Urinary bladder (tissue), 4 donors: ENCODE data around the gene STK39. TPM values are rescaled to one million over a fixed set of nuclear protein-coding genes. Genes with fewer than 3 reads are reported as not detected.

ENCODE experiments used
- DNase-seq: peaks from one replicate; pipeline ENCODE4 v3.0.0-alpha.2; 2015; ENCODE audit errors: extremely low spot score
- H3K27ac ChIP-seq: one replicate; pipeline ENCODE4 v1.5.1; 2013; ENCODE audit warnings: low read depth, mild to moderate bottlenecking, moderate library complexity
- H3K36me3 ChIP-seq: one replicate; pipeline ENCODE4 v1.6.1; 2013; ENCODE audit warnings: mild to moderate bottlenecking, moderate library complexity; ENCODE audit not compliant: insufficient read depth
- H3K4me1 ChIP-seq: one replicate; pipeline ENCODE4 v1.6.1; 2013; ENCODE audit warnings: mild to moderate bottlenecking, moderate library complexity; ENCODE audit not compliant: insufficient read depth
- H3K4me3 ChIP-seq: one replicate; pipeline ENCODE4 v1.5.1; 2013; ENCODE audit warnings: low read depth, low read length
- WGBS: extraction: QIAGEN DNeasy Blood & Tissue Kit; methylation state at CpG from one replicate; pipeline ENCODE4 v1.1.7; 2013; 5-methylcytosine and 5-hydroxymethylcytosine counted together
- polyA plus RNA-seq: library from polyadenylated mRNA; stranded (reverse); fragments of 200-250 nt; gene quantifications from one replicate; pipeline ENCODE4 v1.2.3, GENCODE V29; 2013
- total RNA-seq: library from RNA; depleted of rRNA; stranded (reverse); fragments of >200 nt; gene quantifications from one replicate; pipeline ENCODE4 v1.2.3, GENCODE V29; 2014
- donor health status: healthy with polysubstance abuse.
- donor health status: healthy.

The STK39 gene
- total and polyA plus RNA-seq, 2 donors: 17.5 to 37.7 TPM

- peaks cover 3% of the 10 kb centered on the region for H3K4me1 ChIP-seq
- 92% methylated on average over 5 of the region's 5 CpGs for WGBS
- DNase-seq: no peak
- H3K27ac ChIP-seq: no peak overlapping the region
- H3K4me3 ChIP-seq: no peak overlapping the region
- H3K36me3 ChIP-seq: no peaks in the 10 kb centered on the region
Observed at GRCh38 chr2:168233726-168234406, 13.5 kb downstream of the STK39 start.

- H3K4me1 ChIP-seq: peaks cover 3% of the 10 kb centered on the region
- 72% methylated on average over 2 of the region's 2 CpGs for WGBS
- H3K4me3 ChIP-seq: no peak overlapping the region
- DNase-seq: no peak
- H3K36me3 ChIP-seq: no peaks in the 10 kb centered on the region
- no peak overlapping the region for H3K27ac ChIP-seq
Observed at GRCh38 chr2:168233166-168233565, 14.2 kb downstream of the STK39 start.

GRCh38 chr2:168231609-168232241, 15.7 kb downstream of the STK39 start:
- no peak for DNase-seq
- H3K4me3 ChIP-seq: no peak overlapping the region
- no peaks in the 10 kb centered on the region for H3K4me1 ChIP-seq
- H3K36me3 ChIP-seq: no peaks in the 10 kb centered on the region
- WGBS: 92% methylated on average over 7 of the region's 7 CpGs
- H3K27ac ChIP-seq: no peak overlapping the region

- H3K4me1 ChIP-seq: no peaks in the 10 kb centered on the region
- DNase-seq: no peak
- 98% methylated on average over 5 of the region's 5 CpGs for whole genome bisulfite sequencing
- H3K27ac ChIP-seq: no peak overlapping the region
- no peak overlapping the region for H3K4me3 ChIP-seq
- no peaks in the 10 kb centered on the region for H3K36me3 ChIP-seq
Observed at GRCh38 chr2:168230389-168230788, 17.0 kb downstream of the STK39 start.

- H3K4me1 ChIP-seq: no peaks in the 10 kb centered on the region
- H3K4me3 ChIP-seq: no peak overlapping the region
- DNase-seq: no peak
- 94% methylated on average over 2 of the region's 2 CpGs for WGBS
- no peaks in the 10 kb centered on the region for H3K36me3 ChIP-seq
- H3K27ac ChIP-seq: no peak overlapping the region
Observed at GRCh38 chr2:168224346-168224745, 23.0 kb downstream of the STK39 start.

- Histone ChIP-seq H3K4me3 (no peak overlapping the region), H3K4me1 (peaks cover 2% of the 10 kb centered on the region), H3K36me3 (no peaks in the 10 kb centered on the region), H3K27ac (no peak overlapping the region)
- WGBS: 81% methylated on average over 3 of the region's 3 CpGs
- no peak for DNase-seq
Observed at GRCh38 chr2:168222088-168222487, 25.3 kb downstream of the STK39 start.

- H3K36me3 ChIP-seq: no peaks in the 10 kb centered on the region
- no peak for DNase-seq
- whole genome bisulfite sequencing: 89% methylated on average over 11 of the region's 11 CpGs
- no peak overlapping the region for H3K4me3 ChIP-seq
- peaks cover 2% of the 10 kb centered on the region for H3K4me1 ChIP-seq
- H3K27ac ChIP-seq: no peak overlapping the region
Observed at GRCh38 chr2:168220965-168221819, 26.2 kb downstream of the STK39 start.

GRCh38 chr2:168217920-168218319, 29.5 kb downstream of the STK39 start:
- 32% methylated on average over 2 of the region's 2 CpGs for WGBS
- Histone ChIP-seq H3K4me3 (no peak overlapping the region), H3K36me3 (no peaks in the 10 kb centered on the region), H3K4me1 (peaks cover 2% of the 10 kb centered on the region), H3K27ac (no peak overlapping the region)
- no peak for DNase-seq

GRCh38 chr2:168216351-168217005, 30.9 kb downstream of the STK39 start:
- no peak overlapping the region for H3K27ac ChIP-seq
- no peaks in the 10 kb centered on the region for H3K36me3 ChIP-seq
- no peak for DNase-seq
- H3K4me3 ChIP-seq: no peak overlapping the region
- WGBS: 95% methylated on average over 12 of the region's 12 CpGs
- peaks cover 2% of the 10 kb centered on the region for H3K4me1 ChIP-seq

- Histone ChIP-seq H3K27ac (no peak overlapping the region), H3K4me1 (peaks cover 2% of the 10 kb centered on the region), H3K4me3 (no peak overlapping the region), H3K36me3 (no peaks in the 10 kb centered on the region)
- WGBS: 63% methylated on average over 1 of the region's 1 CpG
- DNase-seq: no peak
Observed at GRCh38 chr2:168215813-168216212, 31.6 kb downstream of the STK39 start.

- H3K36me3 ChIP-seq: no peaks in the 10 kb centered on the region
- no peaks in the 10 kb centered on the region for H3K4me1 ChIP-seq
- H3K4me3 ChIP-seq: no peak overlapping the region
- H3K27ac ChIP-seq: no peak overlapping the region
- WGBS: 65% methylated on average over 3 of the region's 3 CpGs
- DNase-seq: no peak
Observed at GRCh38 chr2:168212866-168213265, 34.5 kb downstream of the STK39 start.

- H3K4me3 ChIP-seq: no peak overlapping the region
- 70% methylated on average over 4 of the region's 4 CpGs for WGBS
- H3K27ac ChIP-seq: no peak overlapping the region
- no peaks in the 10 kb centered on the region for H3K4me1 ChIP-seq
- H3K36me3 ChIP-seq: no peaks in the 10 kb centered on the region
- no peak for DNase-seq
Observed at GRCh38 chr2:168212167-168212566, 35.2 kb downstream of the STK39 start.

GRCh38 chr2:168211664-168212163, 35.7 kb downstream of the STK39 start:
- Histone ChIP-seq H3K4me3 (no peak overlapping the region), H3K4me1 (no peaks in the 10 kb centered on the region), H3K36me3 (no peaks in the 10 kb centered on the region), H3K27ac (no peak overlapping the region)
- DNase-seq: no peak
- 77% methylated on average over 5 of the region's 5 CpGs for WGBS
